BE2C (cell line): ENCODE results near the gene ITGA8.
"Not testable (repeated sequence)": the region's sequence is repeated elsewhere in the genome, so short reads cannot be mapped to it uniquely, and the experiment has no call there.

Experiments
- DNase-seq: peaks from one replicate; pipeline ENCODE4 v3.0.0-alpha.2; 2020
- H3K27me3 ChIP-seq: fragments of 250-450 bp; sonication (Bioruptor Pico); 2 replicates; pipeline ENCODE4 v1.5.1; 2020; ENCODE audit warnings: mild to moderate bottlenecking
- H3K36me3 ChIP-seq: fragments of 250-450 bp; sonication (Bioruptor Pico); 2 replicates; pipeline ENCODE4 v1.5.1; 2020; ENCODE audit warnings: mild to moderate bottlenecking
- H3K4me1 ChIP-seq: fragments of 250-450 bp; sonication (Bioruptor Pico); 2 replicates; pipeline ENCODE4 v1.5.1; 2020
- H3K4me3 ChIP-seq: 2 replicates; pipeline ENCODE4 v1.5.1; 2011; ENCODE audit warnings: low read depth, low read length
- H3K9me3 ChIP-seq: fragments of 250-450 bp; sonication (Bioruptor Pico); 2 replicates; pipeline ENCODE4 v1.5.1; 2020
- CTCF ChIP-seq: IDR thresholded peaks from 2 replicates; pipeline ENCODE4 v1.5.1; 2012; ENCODE audit warnings: mild to moderate bottlenecking, low read depth, low read length

ITGA8 gene

DNA sequence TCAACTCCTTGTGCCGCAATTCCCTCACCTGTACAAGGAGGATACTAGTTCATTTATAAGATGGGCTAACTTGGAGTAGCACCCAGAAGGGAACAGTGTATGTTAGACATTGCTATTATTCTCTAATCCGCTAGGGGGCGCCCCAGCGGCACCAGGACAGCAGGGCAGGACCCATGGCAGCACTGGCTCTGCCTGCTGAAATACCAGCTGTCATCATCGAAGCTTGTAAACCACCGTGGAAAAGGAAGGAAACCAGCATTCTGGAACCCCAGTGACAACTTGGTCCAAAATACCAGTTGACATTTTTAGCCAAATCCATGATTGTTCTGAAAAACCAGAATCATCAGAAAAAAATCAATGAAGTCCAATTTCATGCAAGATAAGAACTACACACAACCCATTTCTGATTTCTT is 134.4 kb downstream of the ITGA8 start:
- TF ChIP-seq CTCF: peak; percentile 81
- H3K27me3 ChIP-seq: no peaks in the 10 kb centered on the region
- no peaks in the 10 kb centered on the region for H3K36me3 ChIP-seq
- no peak overlapping the region for H3K4me3 ChIP-seq
- no peaks in the 10 kb centered on the region for H3K4me1 ChIP-seq
- DNase-seq: peak; percentile 63
- H3K9me3 ChIP-seq: no peaks in the 10 kb centered on the region

GRCh38 chr10:15582972-15583371 is 136.8 kb downstream of the ITGA8 start:
- not testable (repeated sequence) for H3K36me3 ChIP-seq

GRCh38 chr10:15579605-15580004 is 140.1 kb downstream of the ITGA8 start:
- DNase-seq: no peak
- H3K4me1 ChIP-seq: no peaks in the 10 kb centered on the region
- H3K9me3 ChIP-seq: no peaks in the 10 kb centered on the region
- TF ChIP-seq CTCF: no peak
- no peaks in the 10 kb centered on the region for H3K27me3 ChIP-seq
- no peak overlapping the region for H3K4me3 ChIP-seq
- H3K36me3 ChIP-seq: no peaks in the 10 kb centered on the region

More at GRCh38 chr10:15582972-15583371, 136.8 kb downstream of the ITGA8 start:
- not testable (repeated sequence) for H3K9me3 ChIP-seq, H3K27me3 ChIP-seq, DNase-seq, H3K4me1 ChIP-seq, H3K4me3 ChIP-seq

GRCh38 chr10:15572531-15573045 is 147.1 kb downstream of the ITGA8 start:
- H3K36me3 ChIP-seq: no peaks in the 10 kb centered on the region
- no peak for DNase-seq
- TF ChIP-seq CTCF: no peak
- H3K27me3 ChIP-seq: no peaks in the 10 kb centered on the region
- H3K9me3 ChIP-seq: no peaks in the 10 kb centered on the region
- H3K4me3 ChIP-seq: no peak overlapping the region
- H3K4me1 ChIP-seq: no peaks in the 10 kb centered on the region

DNA sequence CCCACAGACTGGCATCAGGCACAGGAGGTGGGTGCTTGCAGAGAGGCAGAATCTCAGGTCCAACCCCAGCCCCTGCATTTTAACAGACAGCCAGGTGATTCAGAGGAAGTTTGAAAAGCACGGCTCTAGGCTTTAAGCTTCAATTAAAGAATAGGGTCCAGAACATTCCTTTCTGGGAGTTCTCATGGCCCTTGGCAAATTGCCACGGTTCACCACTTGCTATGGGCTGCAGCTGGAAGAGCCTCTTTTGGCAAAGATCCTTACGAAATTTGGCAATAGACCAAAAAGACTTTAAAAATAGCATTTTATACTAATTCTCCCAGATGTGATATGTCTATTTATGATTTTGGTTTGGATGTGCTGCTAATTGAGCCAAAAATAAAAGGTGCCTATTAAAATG is 148.1 kb downstream of the ITGA8 start:
- Histone ChIP-seq H3K4me3 (no peak overlapping the region), H3K36me3 (no peaks in the 10 kb centered on the region), H3K4me1 (no peaks in the 10 kb centered on the region), H3K9me3 (no peaks in the 10 kb centered on the region), H3K27me3 (no peaks in the 10 kb centered on the region)
- no peak for TF ChIP-seq CTCF
- DNase-seq: peak; percentile 10

DNA sequence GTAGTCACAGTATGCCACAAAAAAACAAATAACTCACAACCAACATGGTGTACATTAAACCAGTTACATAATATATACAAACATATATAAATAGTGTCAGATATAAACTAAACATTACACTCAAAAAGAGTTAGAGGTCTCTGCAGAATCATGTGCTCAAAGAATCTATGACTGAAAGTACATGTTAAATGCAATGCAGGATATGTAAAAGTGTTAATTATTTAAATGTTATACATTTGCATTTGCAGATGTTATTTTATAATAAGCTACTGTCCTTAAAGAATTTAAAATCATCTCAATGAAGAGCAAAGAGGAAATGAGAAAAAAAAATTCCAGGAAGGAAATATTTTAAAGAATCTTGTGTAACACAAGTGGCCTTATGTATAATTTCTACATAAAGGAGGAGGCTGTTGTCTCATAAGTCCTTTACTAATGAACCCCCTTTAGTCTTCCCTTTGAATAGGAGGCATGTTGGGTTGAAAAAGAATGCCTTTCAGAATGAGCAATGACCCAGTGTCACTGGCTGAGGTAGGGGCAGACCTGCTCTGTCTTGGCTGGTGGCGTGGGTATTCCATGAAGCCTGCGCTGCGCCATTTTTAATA is 148.9 kb downstream of the ITGA8 start:
- Histone ChIP-seq H3K36me3 (no peaks in the 10 kb centered on the region), H3K4me1 (no peaks in the 10 kb centered on the region)

More for the DNA sequence above, 148.9 kb downstream of the ITGA8 start:
- H3K27me3 ChIP-seq: no peaks in the 10 kb centered on the region
- DNase-seq: no peak
- H3K9me3 ChIP-seq: no peaks in the 10 kb centered on the region
- no peak overlapping the region for H3K4me3 ChIP-seq
- TF ChIP-seq CTCF: no peak
